Measurements from ENCODE around the gene MARK1.
A peak's percentile ranks its signal among the peaks of the same experiment; 100 is the strongest.

MARK1 gene

GRCh38 chr1:220690140-220691052 lies 162.5 kb downstream of the MARK1 start, which contains the start of gene C1orf115 (continued):
- TF ChIP-seq, protein P1, sequence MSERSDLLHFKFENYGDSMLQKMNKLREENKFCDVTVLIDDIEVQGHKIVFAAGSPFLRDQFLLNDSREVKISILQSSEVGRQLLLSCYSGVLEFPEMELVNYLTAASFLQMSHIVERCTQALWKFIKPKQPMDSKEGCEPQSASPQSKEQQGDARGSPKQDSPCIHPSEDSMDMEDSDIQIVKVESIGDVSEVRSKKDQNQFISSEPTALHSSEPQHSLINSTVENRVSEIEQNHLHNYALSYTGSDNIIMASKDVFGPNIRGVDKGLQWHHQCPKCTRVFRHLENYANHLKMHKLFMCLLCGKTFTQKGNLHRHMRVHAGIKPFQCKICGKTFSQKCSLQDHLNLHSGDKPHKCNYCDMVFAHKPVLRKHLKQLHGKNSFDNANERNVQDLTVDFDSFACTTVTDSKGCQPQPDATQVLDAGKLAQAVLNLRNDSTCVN (tag by site-specific recombination; optimal IDR thresholded peaks at IDR 0.05) = peak; percentile 96
- peak; percentile 47; the same call in 1 of the 2 replicates for TF ChIP-seq SP2 (tag by site-specific recombination; IDR thresholded peaks at IDR 0.05)
- peak; percentile 85 for TF ChIP-seq KLF1 (tag by site-specific recombination; IDR thresholded peaks at IDR 0.05)
- peak; percentile 53 for TF ChIP-seq KLF16 (tag by site-specific recombination; IDR thresholded peaks at IDR 0.05)
- no peak for TF ChIP-seq ZNF776 (tag by site-specific recombination; IDR thresholded peaks at IDR 0.05; ENCODE audit: borderline replicate concordance)
- peak; percentile 27 for TF ChIP-seq ZIC2 (tag by site-specific recombination; IDR thresholded peaks at IDR 0.05)
- TF ChIP-seq ZEB2 (tag by site-specific recombination; IDR thresholded peaks at IDR 0.05) = peak; percentile 87
- peak; percentile 59 for TF ChIP-seq ZNF629 (tag by site-specific recombination; IDR thresholded peaks at IDR 0.05)
- peak; percentile 51; the same call in 1 of the 2 replicates for TF ChIP-seq KLF7 (tag by site-specific recombination; IDR thresholded peaks at IDR 0.05; ENCODE audit: borderline replicate concordance)
- TF ChIP-seq GLIS2 (tag by site-specific recombination; IDR thresholded peaks at IDR 0.05) = peak; percentile 73
- peak; percentile 33; the same call in 1 of the 2 replicates for TF ChIP-seq ZXDB (tag by site-specific recombination; IDR thresholded peaks at IDR 0.05)
- no peak for TF ChIP-seq FEZF1 (tag by site-specific recombination; IDR thresholded peaks at IDR 0.05)
- TF ChIP-seq ZNF777 (tag by site-specific recombination; IDR thresholded peaks at IDR 0.05; ENCODE audit: borderline replicate concordance) = peak; percentile 52; the same call in 1 of the 2 replicates
- 0 out of 2 replicates have a peak, but pooled peaks have one; percentile 14 for TF ChIP-seq ZFP69B (tag by site-specific recombination; IDR thresholded peaks at IDR 0.05)
- peak; percentile 85 for TF ChIP-seq ZFP37 (tag by site-specific recombination; IDR thresholded peaks at IDR 0.05)
- no peak for TF ChIP-seq SCRT1 (tag by site-specific recombination; IDR thresholded peaks at IDR 0.05; ENCODE audit: borderline replicate concordance)
- TF ChIP-seq ZNF266 (tag by site-specific recombination; IDR thresholded peaks at IDR 0.05; ENCODE audit: low read depth) = no peak
- TF ChIP-seq ZNF580 (tag by site-specific recombination; IDR thresholded peaks at IDR 0.05) = no peak
- TF ChIP-seq BCL11B (tag by site-specific recombination; IDR thresholded peaks at IDR 0.05; ENCODE audit: low read depth) = peak; percentile 38; the same call in 1 of the 2 replicates
- TF ChIP-seq IKZF3 (tag by site-specific recombination; IDR thresholded peaks at IDR 0.05) = no peak
- no peak for TF ChIP-seq ZNF169 (tag by site-specific recombination; IDR thresholded peaks at IDR 0.05)
- no peak for TF ChIP-seq SALL2 (tag by site-specific recombination; IDR thresholded peaks at IDR 0.05; ENCODE audit: borderline replicate concordance)
- TF ChIP-seq ZSCAN30 (tag by site-specific recombination; IDR thresholded peaks at IDR 0.05) = peak; percentile 85
- no peak for TF ChIP-seq ZBTB1 (tag by site-specific recombination; IDR thresholded peaks at IDR 0.05)
- TF ChIP-seq ZNF600 (tag by site-specific recombination; IDR thresholded peaks at IDR 0.05) = peak; percentile 67; the same call in 1 of the 2 replicates
- peak; percentile 89 for TF ChIP-seq SP3 (tag by site-specific recombination; IDR thresholded peaks at IDR 0.05)
- no peak for TF ChIP-seq ZNF521 (tag by site-specific recombination; IDR thresholded peaks at IDR 0.05)
- TF ChIP-seq ZNF335 (tag by site-specific recombination; conservative IDR thresholded peaks at IDR 0.05) = peak; percentile 86
- TF ChIP-seq KLF17 (tag by site-specific recombination; IDR thresholded peaks at IDR 0.05) = peak; percentile 85; the same call in 1 of the 2 replicates

Data from HEK293 (cell line).